Measurements from ENCODE around the gene MEIS1.

DNA sequence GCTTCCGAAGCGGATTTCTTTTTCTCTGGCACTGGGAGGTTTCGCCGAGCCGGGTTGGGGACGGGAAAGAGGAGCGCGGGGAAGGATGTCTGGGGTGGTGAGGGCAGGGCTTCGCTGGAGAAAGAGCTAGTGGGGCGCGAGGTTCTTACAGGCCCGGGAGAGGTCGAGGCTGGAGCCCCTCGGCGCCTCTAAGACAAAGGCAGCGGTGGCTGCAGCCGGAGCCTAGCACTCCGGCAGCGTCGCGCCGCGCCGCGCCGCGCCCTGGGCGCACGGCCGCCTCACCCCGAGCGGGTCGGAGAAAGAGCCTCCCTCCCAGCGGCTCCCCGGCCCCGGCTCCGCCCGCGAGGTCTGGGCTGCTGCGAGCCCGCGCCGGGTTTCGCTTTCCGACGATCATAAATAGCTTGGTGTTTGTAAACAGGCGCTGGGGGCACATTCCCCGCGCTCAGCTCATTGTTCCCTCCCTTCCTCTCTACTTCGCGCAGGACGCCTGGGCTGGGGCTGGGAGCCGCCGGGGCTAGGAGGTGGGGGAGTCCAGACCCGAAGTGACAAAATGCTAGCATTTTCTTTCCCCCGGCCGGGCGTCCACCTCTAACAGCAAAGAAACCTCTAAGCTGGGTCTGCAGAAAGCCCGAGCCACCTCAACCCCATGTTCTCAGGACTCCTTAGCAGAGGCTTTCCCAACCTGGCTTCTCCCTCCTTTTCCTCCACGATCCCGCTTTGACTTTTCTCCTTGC is 813 bp upstream of the MEIS1 start:
- TF ChIP-seq POLR2A (IDR thresholded peaks at IDR 0.05) (no peak), CTCF (IDR thresholded peaks at IDR 0.05) (no peak), POLR2AphosphoS5 (IDR thresholded peaks at IDR 0.05) (no peak)
